Measurements from ENCODE around the gene LRRC4C.

Gene LRRC4C

DNA sequence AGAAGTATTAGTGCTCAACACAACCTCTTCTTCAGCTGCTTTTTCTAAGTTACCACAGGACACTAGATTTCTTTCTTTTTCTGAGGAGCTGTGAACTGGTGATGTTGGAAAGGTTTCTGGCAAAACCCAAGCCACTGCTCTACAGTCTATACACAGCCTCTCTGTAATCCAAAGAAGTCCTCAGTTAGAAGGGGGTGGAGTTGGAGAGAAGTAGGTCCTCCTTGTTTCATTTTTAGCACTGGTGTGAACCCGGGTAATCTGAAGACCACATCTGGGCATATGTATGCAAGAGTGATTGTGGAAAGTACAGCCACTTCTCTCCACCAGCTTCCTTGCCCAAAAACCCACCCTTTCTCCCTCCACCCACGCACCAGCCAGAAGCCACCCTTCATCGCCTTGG lies 1168.1 kb downstream of the LRRC4C start:
- no peak for DNase-seq (ENCODE audit: low spot score)

DNA sequence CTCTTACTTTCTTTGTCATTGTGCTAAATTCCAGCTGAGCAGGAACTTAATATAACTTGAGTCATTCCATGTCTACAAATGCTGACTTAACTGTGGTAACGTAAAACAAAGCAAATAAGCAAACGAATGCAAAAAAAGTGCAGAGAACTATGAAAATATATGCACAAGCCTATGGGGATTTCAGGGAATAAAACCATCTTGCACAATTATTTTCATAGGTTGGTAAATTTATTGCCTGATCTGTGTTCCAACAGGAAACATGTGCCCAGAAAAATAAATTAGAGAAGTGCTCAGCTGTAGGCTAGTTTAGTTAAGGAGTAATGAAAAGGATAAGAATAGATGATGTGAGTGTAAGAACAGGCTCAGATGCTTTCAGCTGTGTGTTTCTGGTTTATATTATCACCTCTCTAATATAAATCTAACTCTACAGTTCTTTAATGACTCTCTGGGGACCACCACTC lies 1169.3 kb downstream of the LRRC4C start:
- no peak for DNase-seq (ENCODE audit: low spot score)

DNA sequence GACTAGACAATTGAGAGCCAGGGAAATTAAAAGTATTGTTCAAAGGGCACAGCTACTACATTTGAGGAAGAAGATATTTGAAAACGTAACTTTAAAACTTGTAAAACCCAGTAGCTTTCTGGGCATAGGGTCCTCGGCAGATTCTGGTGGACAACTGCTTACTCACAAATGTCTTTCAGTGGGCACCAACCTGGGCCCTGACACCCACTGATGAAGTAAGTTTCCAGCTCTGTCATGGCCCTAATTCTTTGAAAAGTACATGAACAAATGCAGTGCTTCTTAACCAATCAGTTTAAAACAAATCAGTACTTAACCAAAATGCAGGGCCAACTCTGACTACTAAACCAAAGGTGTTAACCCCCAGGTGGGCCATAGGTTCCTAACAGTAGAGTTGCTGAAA lies 1170.1 kb downstream of the LRRC4C start:
- DNase-seq (ENCODE audit: low spot score): no peak

- no peak for DNase-seq (ENCODE audit: low spot score)
These were observed 1171.3 kb downstream of the LRRC4C start for GRCh38 chr11:40287916-40288803.

GRCh38 chr11:40286137-40286536 lies 1173.3 kb downstream of the LRRC4C start:
- DNase-seq (ENCODE audit: low spot score): no peak

GRCh38 chr11:40285558-40285957 lies 1173.9 kb downstream of the LRRC4C start:
- DNase-seq (ENCODE audit: low spot score): no peak

- no peak for DNase-seq (ENCODE audit: low spot score)
These were observed 1178.3 kb downstream of the LRRC4C start for GRCh38 chr11:40281052-40281580.

GRCh38 chr11:40280159-40281051 lies 1179.0 kb downstream of the LRRC4C start:
- DNase-seq (ENCODE audit: low spot score): no peak

DNA sequence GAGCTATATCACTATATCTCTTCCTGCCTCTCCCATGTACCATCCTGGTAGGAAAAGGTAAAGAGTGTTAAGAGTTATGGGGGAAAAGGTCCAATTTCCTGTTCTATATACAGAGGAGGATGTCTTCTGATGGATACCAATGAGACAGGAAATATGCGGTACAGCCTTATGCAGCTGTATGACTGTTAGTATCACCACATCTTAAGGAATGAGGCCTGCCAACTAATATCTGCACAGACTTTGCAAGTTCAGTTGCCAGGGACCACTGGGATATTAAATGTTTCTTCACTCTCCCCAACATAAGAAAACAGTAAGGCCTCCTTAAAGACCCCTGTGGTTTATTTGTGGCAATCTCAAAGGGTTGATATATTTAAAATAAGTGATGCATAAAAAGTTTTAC lies 1182.5 kb downstream of the LRRC4C start:
- DNase-seq (ENCODE audit: low spot score): no peak

- no peak for DNase-seq (ENCODE audit: low spot score)
These were observed 1185.4 kb downstream of the LRRC4C start for GRCh38 chr11:40274017-40274416.

GRCh38 chr11:40273192-40273732 lies 1186.2 kb downstream of the LRRC4C start:
- no peak for DNase-seq (ENCODE audit: low spot score)

DNA sequence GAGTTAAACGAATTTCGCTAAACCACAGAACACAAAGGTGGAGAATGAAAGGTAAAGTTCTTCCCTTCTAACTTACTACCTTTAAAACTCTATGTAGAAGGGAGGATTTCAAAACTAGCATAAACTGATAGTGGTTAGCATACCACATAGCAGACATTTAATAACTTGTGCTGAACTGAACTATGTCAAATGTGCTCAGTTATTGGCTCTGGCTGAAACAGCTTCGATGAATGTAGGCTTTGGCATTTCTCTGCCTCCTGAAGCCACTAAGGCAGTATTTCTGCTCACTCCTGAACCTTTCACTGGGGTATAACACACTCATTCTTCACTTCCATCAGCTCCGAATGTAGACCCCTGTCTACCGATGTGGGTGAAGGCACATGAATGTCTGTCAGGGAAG lies 1188.1 kb downstream of the LRRC4C start:
- DNase-seq (ENCODE audit: low spot score): no peak

DNA sequence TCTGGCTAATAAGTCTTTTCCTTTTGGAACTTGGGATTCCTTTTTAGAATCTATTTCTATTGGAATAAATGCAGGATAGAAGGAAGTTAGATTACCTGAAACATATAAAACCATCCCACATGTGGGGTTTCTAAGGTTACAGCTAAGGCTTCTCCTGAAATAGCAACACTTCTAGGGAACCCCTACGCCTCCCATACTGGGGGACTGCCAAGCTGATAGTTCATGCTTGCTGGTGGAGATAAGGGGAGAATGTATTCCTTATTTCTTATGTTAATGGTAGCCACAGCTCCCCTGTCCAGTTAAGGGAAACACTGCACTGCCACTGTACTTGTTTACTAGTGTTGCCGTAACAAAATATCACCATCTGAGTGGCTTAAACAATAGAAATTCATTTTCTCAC lies 1189.6 kb downstream of the LRRC4C start:
- DNase-seq (ENCODE audit: low spot score): no peak

- DNase-seq (ENCODE audit: low spot score): no peak
These were observed 1190.9 kb downstream of the LRRC4C start for GRCh38 chr11:40268551-40268950.

GRCh38 chr11:40255457-40255856 lies 1204.0 kb downstream of the LRRC4C start:
- no peak for DNase-seq (ENCODE audit: low spot score)

- DNase-seq (ENCODE audit: low spot score): no peak
These were observed 1206.3 kb downstream of the LRRC4C start for GRCh38 chr11:40253166-40253565.

- no peak for DNase-seq (ENCODE audit: low spot score)
These were observed 1207.2 kb downstream of the LRRC4C start for GRCh38 chr11:40252236-40252635.

GRCh38 chr11:40246983-40247382 lies 1212.5 kb downstream of the LRRC4C start:
- DNase-seq (ENCODE audit: low spot score): no peak

- DNase-seq (ENCODE audit: low spot score): no peak
These were observed 1217.9 kb downstream of the LRRC4C start for GRCh38 chr11:40241524-40242051.

GRCh38 chr11:40240284-40240683 lies 1219.2 kb downstream of the LRRC4C start:
- no peak for DNase-seq (ENCODE audit: low spot score)

DNA sequence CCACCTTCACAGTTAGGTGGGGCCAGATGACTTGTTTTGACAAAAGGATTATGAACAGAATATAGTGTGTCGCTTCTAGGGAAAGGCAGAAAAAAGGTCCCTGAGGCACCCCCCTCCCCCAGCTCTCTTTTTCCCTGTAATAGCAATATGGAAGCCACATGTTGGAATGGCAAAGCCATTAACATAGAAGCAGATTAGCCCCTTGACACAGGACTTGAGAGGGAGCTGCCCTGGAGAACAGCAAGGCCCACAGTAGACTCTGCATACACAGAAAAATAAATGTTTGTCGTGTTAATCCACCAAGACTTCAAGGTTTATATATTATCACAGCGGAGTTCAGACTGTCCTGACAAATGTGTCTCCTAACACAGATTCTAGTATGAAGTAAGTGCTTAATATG lies 1222.9 kb downstream of the LRRC4C start:
- DNase-seq (ENCODE audit: low spot score): no peak

GRCh38 chr11:40235841-40236240 lies 1223.6 kb downstream of the LRRC4C start:
- DNase-seq (ENCODE audit: low spot score): no peak

Data from CD4-positive, alpha-beta T cell treated with Interleukin-6 at 100 ng/mL for 8 hours (primary cell).